ENCODE data around the gene PDE12.

- TF ChIP-seq CTCF (IDR thresholded peaks at IDR 0.05) (no peak), POLR2A (IDR thresholded peaks at IDR 0.05) (no peak), POLR2AphosphoS5 (IDR thresholded peaks at IDR 0.05) (no peak), EP300 (IDR thresholded peaks at IDR 0.05) (no peak)
These were observed 38.1 kb downstream of the PDE12 start for GRCh38 chr3:57594144-57594543.
